Measurements from ENCODE around the gene EHMT1.
"Not testable (repeated sequence)": the region's sequence is repeated elsewhere in the genome, so short reads cannot be mapped to it uniquely, and the experiment has no call there.

EHMT1 gene

DNA sequence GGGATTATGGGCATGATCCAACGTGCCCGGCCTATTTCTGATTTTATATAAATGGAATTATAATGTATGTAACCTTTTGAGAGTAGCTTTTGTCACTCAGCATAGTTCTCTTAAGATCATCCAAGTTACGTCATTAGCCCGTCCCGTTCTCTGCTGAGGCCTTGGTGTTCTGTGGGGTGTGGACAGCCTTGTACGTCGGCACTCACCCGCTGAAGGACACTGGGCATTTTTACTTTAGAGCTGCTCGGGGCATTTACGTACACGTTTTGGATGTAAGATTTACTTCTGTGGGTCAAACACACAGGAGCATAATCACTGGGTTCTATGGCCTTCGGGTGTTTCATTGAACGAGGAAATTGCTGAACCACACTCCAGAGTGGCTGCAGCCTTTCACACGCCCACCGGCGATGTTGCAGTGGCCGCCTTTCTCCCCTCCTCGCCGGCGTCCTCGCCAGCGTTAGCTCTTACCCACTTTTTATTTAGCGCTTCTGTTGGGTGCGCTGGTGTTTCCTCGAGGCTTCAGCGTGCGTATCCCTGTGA is 101.8 kb downstream of the EHMT1 start:
- no peak for DNase-seq

DNA sequence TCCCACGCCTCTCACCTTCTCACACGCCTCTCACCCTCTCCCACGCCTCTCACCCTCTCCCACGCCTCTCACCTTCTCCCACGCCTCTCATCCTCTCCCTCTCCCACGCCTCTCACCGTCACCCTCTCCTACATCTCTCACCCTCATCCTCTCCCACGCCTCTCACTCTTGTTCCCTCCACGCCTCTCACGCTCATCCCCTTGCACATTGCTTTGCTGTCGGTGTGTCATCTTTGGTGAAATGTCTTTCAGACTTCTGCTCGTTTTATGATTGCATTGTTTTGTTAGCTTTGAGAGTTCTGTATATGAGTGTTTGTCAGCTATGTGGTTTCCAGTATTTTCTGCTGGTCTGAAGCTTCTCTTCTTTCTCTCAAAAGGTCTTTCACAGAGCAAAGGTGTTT is 102.7 kb downstream of the EHMT1 start:
- peak; percentile 71 for DNase-seq

DNA sequence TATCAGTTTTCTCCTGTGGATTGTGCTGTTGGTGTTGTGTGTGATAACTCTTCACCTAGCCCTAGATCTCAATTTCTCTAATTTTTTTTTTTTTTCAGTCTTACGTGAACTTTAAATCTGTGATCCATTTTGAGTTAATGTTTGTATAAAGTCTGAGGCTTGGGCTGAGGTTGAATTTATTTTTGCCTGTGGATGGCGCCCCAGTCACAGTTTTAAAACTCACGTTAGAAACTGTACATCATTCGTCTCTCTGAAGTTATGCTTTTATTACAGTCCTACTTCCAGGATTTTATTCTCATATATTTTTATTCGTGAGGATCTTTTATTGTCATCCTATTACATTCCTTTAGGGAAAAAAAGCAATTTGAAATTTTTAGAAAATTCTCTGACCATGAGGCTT is 103.1 kb downstream of the EHMT1 start:
- no peak for DNase-seq

GRCh38 chr9:137722481-137722880 is 103.7 kb downstream of the EHMT1 start:
- DNase-seq, result peak; percentile 63

DNA sequence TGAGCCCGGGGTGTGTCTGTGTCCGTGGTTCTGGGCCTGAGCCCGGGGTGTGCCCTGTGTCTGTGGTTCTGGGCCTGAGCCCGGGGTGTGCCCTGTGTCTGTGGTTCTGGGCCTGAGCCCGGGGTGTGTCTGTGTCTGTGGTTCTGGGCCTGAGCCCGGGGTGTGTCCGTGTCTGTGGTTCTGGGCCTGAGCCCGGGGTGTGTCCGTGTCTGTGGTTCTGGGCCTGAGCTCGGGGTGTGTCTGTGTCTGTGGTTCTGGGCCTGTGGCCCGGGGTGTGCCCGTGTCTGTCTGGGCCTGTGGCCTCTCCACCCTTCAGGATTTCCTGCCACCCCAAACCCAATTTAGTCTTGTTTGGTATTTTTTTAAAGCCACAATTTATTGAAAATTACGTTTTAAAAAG is 104.6 kb downstream of the EHMT1 start:
- peak; percentile 64 for DNase-seq

GRCh38 chr9:137723783-137724445 is 105.1 kb downstream of the EHMT1 start:
- DNase-seq, result peak; percentile 62

GRCh38 chr9:137724818-137725240 is 106.0 kb downstream of the EHMT1 start:
- DNase-seq, result peak; percentile 50

GRCh38 chr9:137725598-137725997 is 106.8 kb downstream of the EHMT1 start:
- DNase-seq, result peak; percentile 30

DNA sequence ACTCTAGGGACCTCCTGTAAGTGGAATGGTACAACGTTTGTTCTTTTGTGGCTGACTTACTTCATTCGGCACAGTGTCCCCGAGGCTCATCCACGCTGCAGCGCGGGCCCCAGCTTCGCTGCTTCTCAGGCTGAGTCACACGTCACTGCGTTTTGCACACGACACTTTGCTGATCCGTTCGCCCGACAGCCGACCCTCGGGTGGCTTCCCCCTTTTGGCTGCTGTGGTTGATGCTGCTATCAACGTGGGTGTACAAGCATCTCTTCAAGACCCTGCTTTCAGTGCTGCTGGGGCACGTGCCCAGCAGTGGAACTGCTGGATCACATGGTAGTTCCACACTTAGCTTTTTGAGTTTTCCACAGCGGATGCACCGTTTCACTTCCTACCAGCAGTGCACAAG is 107.5 kb downstream of the EHMT1 start:
- not testable (repeated sequence) for DNase-seq

GRCh38 chr9:137726764-137727163 is 108.0 kb downstream of the EHMT1 start:
- DNase-seq, result no peak

DNA sequence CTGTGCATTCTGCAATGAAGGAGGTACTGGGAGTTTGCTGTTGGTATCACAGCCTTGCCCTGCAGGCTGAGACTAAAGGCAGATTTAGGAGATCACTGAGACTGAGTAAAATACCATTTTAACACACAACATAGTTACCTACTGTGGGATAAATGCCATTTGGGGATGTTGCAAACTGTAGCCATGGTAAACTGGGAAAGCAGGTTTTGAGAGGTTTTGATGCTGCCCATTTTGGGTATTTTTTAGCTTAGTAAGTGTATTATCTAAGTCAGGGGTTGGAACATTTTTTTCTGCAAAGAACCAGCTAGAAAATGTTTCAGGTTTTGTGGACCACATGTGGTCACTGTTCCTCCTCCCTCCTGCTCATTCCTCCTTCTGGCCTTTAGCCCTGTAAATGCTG is 108.9 kb downstream of the EHMT1 start:
- DNase-seq, result peak; percentile 14

DNA sequence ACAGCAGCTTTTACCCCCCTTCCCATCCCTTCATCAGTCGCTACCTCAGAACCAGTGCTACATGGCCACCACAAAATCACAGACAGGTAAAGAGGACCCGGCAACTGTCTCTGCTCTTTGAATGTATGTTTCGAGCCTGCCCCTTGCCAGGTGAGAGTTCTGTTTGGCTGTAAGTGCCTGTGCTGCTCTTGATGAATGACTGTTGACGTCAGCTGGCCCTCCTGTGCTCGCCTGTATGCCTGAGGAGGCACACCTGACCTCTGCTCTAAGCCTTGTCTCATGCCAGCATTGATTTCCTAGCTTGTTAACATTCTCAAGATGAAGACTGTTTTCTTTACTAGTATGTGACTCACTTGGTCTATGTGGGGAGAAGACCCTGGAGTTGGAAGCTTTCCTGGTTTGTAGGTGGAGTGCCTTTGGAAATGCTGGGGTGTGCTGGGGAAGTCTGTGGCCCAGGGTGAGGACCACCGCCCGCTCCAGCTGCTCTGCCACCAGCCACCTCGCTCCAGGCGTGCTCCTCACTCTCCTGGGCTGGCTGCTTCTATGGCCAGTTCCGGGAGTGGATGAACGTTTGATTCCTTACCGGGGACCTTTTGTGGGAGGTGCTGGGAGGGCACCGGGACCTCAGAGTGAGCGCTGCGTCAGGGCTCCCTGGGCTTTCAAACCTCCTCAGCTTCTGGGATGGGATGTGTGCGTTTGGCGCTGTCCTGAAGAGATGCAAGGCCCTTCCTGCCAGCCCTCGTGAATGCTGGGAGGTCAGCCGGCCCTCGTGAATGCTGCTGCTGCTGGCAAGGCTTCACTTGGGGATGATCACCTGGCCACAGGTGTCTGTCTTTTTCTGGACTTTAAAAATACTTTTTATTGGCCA is 109.9 kb downstream of the EHMT1 start:
- DNase-seq, result peak; percentile 38

DNA sequence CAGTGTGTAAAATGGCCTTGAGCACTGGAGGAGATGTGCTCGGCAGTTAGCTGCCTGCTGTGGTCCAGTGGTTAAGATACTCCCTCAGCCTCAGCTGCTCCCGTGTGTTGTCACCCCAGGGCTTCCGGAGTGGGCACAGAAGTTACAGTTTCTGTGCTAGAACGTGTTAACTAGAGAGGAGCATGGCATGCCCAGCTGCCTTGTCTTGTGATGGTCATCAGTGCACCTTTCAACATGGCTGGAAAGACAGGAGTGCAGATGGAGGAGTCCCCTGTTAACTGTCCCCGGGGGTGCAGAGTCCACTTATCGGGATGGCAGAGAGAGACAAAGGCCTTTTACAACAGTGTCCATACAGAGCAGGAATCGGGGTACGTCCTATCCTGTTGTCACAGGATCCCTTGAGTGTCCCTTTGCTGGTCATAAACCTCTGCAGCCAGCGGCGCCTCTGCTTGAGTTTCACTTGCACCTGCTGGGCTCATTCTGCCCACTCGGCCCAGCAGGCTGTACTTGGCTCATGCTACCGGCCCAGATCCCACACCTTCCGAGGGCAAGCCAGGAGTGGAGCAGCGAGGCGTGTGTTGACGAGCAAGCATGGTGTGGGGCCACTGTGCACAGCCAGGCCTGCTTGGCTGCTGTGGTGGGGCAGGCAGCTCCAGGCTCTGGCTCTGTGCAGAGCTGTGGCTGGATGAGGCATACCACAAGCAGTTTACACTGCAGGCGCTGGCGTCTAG is 112.6 kb downstream of the EHMT1 start:
- no peak for DNase-seq

DNA sequence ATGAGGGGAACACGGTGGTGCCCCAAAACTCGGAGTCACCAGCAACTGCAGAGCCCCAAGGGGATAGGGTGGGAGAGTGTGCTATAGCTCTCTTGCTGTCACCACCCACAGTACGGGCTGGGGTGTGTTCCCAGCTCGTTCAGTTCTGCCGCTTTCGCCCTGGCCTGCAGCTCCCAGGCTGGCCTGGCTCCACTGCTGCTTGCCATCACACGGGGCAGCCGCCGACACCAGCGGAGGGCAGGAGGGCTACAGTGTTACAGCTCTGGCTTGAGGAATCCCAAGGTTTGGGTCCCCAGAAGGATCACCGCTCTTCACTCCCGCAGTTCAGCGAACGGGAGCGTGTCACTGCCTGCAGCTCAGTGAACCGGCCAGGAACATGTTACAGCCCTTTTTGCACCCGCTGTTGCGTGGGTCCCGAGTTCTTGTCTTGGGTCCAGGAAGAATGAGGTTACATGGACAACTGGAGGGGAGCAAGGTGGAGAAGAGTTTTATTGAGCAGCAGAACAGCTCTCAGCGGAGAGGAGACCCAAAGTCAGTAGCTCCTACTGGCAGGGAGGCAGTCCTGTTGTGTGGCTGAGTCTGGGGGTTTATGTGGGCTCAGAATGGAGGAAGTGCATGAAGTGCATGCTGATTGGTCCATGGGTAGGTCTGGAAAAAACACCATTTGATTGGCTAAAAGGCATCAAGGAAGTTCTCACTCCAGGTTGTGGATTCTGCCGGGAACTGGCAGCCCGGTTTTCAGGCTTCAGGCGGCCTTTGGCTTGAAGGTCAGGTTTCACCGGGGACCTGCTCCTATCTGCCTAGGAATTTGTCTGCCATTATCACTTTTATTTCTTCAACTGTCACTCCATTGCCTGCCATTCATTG is 113.4 kb downstream of the EHMT1 start:
- DNase-seq, result peak; percentile 53

- no peak for DNase-seq
Observed at GRCh38 chr9:137733429-137733828, 114.6 kb downstream of the EHMT1 start.

- DNase-seq, result no peak
Observed at GRCh38 chr9:137734181-137734580, 115.4 kb downstream of the EHMT1 start.

- not testable (repeated sequence) for DNase-seq
Observed at GRCh38 chr9:137738182-137738696, 119.4 kb downstream of the EHMT1 start.

DNA sequence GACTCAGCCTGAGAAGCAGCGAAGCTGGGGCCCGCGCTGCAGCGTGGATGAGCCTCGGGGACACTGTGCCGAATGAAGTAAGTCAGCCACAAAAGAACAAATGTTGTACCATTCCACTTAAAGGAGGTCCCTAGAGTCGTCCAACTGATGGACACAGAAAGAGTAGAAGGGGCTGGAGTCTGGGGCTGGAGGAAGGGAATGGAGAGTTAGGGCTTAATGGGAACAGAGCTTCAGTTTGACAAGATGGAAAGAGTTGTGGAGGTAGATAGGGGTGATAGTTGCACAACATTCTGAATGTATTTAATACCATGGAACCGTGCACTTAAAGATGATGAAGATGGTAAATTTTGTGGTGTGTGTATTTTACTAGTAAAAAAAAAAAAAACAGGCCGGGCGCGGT is 119.9 kb downstream of the EHMT1 start:
- no peak for DNase-seq

DNA sequence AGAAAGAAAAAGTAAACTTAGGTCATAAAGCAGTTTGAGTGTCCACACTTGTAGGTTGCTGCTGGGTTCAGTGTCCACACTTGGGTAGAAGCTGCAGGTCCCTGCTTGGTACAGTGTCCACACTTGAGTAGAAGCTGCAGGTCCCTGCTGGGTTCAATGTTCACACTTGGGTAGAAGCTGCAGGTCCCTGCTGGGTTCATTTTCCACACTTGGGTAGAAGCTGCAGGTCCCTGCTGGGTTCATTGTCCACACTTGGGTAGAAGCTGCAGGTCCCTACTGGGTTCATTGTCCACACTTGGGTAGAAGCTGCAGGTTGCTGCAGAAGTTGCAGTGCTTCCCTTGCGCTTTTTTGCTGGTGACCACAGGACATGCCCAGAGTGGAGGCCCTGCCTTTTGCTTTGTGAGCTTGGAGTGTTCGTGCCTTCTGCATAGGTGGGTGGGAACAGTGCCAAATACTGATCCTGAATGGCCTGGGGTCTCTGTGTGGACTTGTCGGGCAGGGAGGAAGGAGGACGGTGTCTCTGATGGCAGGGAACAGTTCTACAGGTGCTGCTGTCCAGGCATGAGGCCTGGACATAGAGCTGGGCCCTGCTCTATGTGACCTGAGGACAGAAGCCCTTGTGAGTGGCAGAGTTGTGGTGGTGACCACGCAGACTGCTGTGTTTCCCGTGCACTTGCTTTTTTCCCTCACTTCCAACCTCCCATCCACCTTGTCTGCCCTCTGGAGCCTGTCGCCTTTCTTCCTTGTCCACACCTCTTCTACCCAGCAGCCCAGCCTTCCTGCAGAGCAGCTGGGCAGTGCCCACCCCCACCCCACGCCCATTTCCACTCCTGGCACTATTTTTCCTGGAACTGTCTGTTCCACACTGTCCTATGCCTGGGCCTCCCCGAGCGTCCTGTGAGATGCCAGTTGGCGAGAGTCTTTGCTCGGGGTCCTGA is 120.8 kb downstream of the EHMT1 start:
- no peak for DNase-seq

- no peak for DNase-seq
Observed at GRCh38 chr9:137740312-137740711, 121.5 kb downstream of the EHMT1 start.

- no peak for DNase-seq
Observed at GRCh38 chr9:137741330-137741729, 122.5 kb downstream of the EHMT1 start.
